Transverse colon (tissue), 4 donors: ENCODE measurements around the gene HDHD2.
A peak's percentile ranks its signal among the peaks of the same experiment; 100 is the strongest.

Experiments used
- EP300 ChIP-seq: sonication (generic); formaldehyde crosslinking; IDR thresholded peaks from one replicate; pipeline ENCODE4 v1.6.1; 2017; ENCODE audit warnings: antibody characterized with exemption, low read depth
- POLR2A ChIP-seq: fragments of 450-650 bp; IDR thresholded peaks from one replicate; pipeline ENCODE4 v1.6.1; 2016; ENCODE audit warnings: antibody characterized with exemption, mild to moderate bottlenecking, moderate library complexity
- POLR2AphosphoS5 ChIP-seq, 3 donors: sonication (generic); formaldehyde crosslinking; IDR thresholded peaks; one replicate each; pipeline ENCODE4 v1.6.1; 2016; ENCODE audit warnings: antibody characterized with exemption in 3 of 3
- TF ChIP-seq, protein P1 (sequence below), 5 experiments: fragments of 200-600 bp in 3 of 5; fragments of 450-650 bp in 2 of 5; sonication (generic) in 3 of 5; IDR thresholded peaks; 1 replicate in 2 of 5; 2 replicates in 3 of 5; pipeline ENCODE4 v1.5.1; 2016 to 2017; ENCODE audit warnings: antibody characterized with exemption in 5 of 5, inconsistent platforms in 3 of 5, mild to moderate bottlenecking in 2 of 5, moderate library complexity in 1 of 5

GRCh38 chr18:47150029-47150823, at the start of gene HDHD2:
- TF ChIP-seq, protein P1, sequence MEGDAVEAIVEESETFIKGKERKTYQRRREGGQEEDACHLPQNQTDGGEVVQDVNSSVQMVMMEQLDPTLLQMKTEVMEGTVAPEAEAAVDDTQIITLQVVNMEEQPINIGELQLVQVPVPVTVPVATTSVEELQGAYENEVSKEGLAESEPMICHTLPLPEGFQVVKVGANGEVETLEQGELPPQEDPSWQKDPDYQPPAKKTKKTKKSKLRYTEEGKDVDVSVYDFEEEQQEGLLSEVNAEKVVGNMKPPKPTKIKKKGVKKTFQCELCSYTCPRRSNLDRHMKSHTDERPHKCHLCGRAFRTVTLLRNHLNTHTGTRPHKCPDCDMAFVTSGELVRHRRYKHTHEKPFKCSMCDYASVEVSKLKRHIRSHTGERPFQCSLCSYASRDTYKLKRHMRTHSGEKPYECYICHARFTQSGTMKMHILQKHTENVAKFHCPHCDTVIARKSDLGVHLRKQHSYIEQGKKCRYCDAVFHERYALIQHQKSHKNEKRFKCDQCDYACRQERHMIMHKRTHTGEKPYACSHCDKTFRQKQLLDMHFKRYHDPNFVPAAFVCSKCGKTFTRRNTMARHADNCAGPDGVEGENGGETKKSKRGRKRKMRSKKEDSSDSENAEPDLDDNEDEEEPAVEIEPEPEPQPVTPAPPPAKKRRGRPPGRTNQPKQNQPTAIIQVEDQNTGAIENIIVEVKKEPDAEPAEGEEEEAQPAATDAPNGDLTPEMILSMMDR (IDR thresholded peaks at IDR 0.05), result no peak
- peak; percentile 88 for TF ChIP-seq POLR2A
- TF ChIP-seq POLR2AphosphoS5 (IDR thresholded peaks at IDR 0.05), result peak; percentile 64 to 90 (median 84)
- TF ChIP-seq EP300, result no peak
